ENCODE data around the gene SSTR1. TPM values are rescaled to one million over a fixed set of nuclear protein-coding genes. Genes with fewer than 3 reads are reported as not detected.
A peak's percentile ranks its signal among the peaks of the same experiment; 100 is the strongest.

Gene SSTR1
- total RNA-seq, 1 donor from 2014 or later = not detected

GRCh38 chr14:38168416-38168815 is 39.3 kb upstream of the SSTR1 start:
- H3K9me3 Mint-ChIP-seq (ENCODE audit: unreplicated experiment) = no peaks in the 10 kb centered on the region
- H3K36me3 Mint-ChIP-seq (ENCODE audit: low read depth, unreplicated experiment) = no peaks in the 10 kb centered on the region
- H3K4me3 Mint-ChIP-seq (ENCODE audit: unreplicated experiment) = no peak overlapping the region
- no peak overlapping the region for H3K4me3 ChIP-seq (ENCODE audit: insufficient read depth, low read depth, low read length)
- no peak overlapping the region for H3K4me2 ChIP-seq (ENCODE audit: low read length)
- no peaks in the 10 kb centered on the region for H3K27me3 ChIP-seq (ENCODE audit: insufficient read depth, low read length)
- no peak overlapping the region for H3K27ac Mint-ChIP-seq (ENCODE audit: unreplicated experiment)
- no peaks in the 10 kb centered on the region for H3K27me3 Mint-ChIP-seq (ENCODE audit: low read depth, unreplicated experiment)
- H3K27ac ChIP-seq (ENCODE audit: low read depth, low read length) = no peak overlapping the region
- no peaks in the 10 kb centered on the region for H3K79me2 ChIP-seq (ENCODE audit: insufficient read depth, low read length)
- no peaks in the 10 kb centered on the region for H3K4me1 ChIP-seq (ENCODE audit: insufficient read depth, low read length)
- H3K36me3 ChIP-seq (ENCODE audit: insufficient read depth, low read length) = no peaks in the 10 kb centered on the region
- no peak for TF ChIP-seq EZH2 (IDR thresholded peaks at IDR 0.05; ENCODE audit: insufficient read depth, low read length)
- TF ChIP-seq, protein P1, sequence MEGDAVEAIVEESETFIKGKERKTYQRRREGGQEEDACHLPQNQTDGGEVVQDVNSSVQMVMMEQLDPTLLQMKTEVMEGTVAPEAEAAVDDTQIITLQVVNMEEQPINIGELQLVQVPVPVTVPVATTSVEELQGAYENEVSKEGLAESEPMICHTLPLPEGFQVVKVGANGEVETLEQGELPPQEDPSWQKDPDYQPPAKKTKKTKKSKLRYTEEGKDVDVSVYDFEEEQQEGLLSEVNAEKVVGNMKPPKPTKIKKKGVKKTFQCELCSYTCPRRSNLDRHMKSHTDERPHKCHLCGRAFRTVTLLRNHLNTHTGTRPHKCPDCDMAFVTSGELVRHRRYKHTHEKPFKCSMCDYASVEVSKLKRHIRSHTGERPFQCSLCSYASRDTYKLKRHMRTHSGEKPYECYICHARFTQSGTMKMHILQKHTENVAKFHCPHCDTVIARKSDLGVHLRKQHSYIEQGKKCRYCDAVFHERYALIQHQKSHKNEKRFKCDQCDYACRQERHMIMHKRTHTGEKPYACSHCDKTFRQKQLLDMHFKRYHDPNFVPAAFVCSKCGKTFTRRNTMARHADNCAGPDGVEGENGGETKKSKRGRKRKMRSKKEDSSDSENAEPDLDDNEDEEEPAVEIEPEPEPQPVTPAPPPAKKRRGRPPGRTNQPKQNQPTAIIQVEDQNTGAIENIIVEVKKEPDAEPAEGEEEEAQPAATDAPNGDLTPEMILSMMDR (IDR thresholded peaks at IDR 0.05; ENCODE audit: insufficient read depth, low read depth, low read length) = no peak
- no peak overlapping the region for H2AFZ ChIP-seq (ENCODE audit: low read depth, low read length)
- peaks cover 6% of the 10 kb centered on the region for H3K4me1 Mint-ChIP-seq (ENCODE audit: low read depth, unreplicated experiment)
- H3K9ac ChIP-seq (ENCODE audit: low read length) = no peak overlapping the region
- DNase-seq (ENCODE audit: low read depth) (no peak), FAIRE-seq (no peak)
- H4K20me1 ChIP-seq (ENCODE audit: insufficient read depth, low read length) = no peaks in the 10 kb centered on the region
- H3K9me3 ChIP-seq (ENCODE audit: insufficient read depth, low read depth, low read length) = no peaks in the 10 kb centered on the region

GRCh38 chr14:38171197-38171596 is 36.5 kb upstream of the SSTR1 start:
- H3K4me3 ChIP-seq (ENCODE audit: insufficient read depth, low read depth, low read length) = no peak overlapping the region
- H3K27me3 ChIP-seq (ENCODE audit: insufficient read depth, low read length) = no peaks in the 10 kb centered on the region
- no peaks in the 10 kb centered on the region for H3K4me1 ChIP-seq (ENCODE audit: insufficient read depth, low read length)
- no peaks in the 10 kb centered on the region for H3K36me3 Mint-ChIP-seq (ENCODE audit: low read depth, unreplicated experiment)
- peaks cover 13% of the 10 kb centered on the region for H3K4me1 Mint-ChIP-seq (ENCODE audit: low read depth, unreplicated experiment)
- no peaks in the 10 kb centered on the region for H4K20me1 ChIP-seq (ENCODE audit: insufficient read depth, low read length)
- TF ChIP-seq, protein P1 (IDR thresholded peaks at IDR 0.05; ENCODE audit: insufficient read depth, low read depth, low read length) = no peak
- no peak for TF ChIP-seq EZH2 (IDR thresholded peaks at IDR 0.05; ENCODE audit: insufficient read depth, low read length)
- H3K27ac Mint-ChIP-seq (ENCODE audit: unreplicated experiment) = no peak overlapping the region
- H3K4me3 Mint-ChIP-seq (ENCODE audit: unreplicated experiment) = no peak overlapping the region
- no peak overlapping the region for H3K4me2 ChIP-seq (ENCODE audit: low read length)
- peaks cover 2% of the 10 kb centered on the region for H3K9me3 Mint-ChIP-seq (ENCODE audit: unreplicated experiment)
- H2AFZ ChIP-seq (ENCODE audit: low read depth, low read length) = no peak overlapping the region
- no peak overlapping the region for H3K9ac ChIP-seq (ENCODE audit: low read length)
- H3K36me3 ChIP-seq (ENCODE audit: insufficient read depth, low read length) = no peaks in the 10 kb centered on the region
- FAIRE-seq (no peak), DNase-seq (ENCODE audit: low read depth) (peak; percentile 11)
- H3K27me3 Mint-ChIP-seq (ENCODE audit: low read depth, unreplicated experiment) = no peaks in the 10 kb centered on the region
- no peaks in the 10 kb centered on the region for H3K9me3 ChIP-seq (ENCODE audit: insufficient read depth, low read depth, low read length)
- H3K79me2 ChIP-seq (ENCODE audit: insufficient read depth, low read length) = no peaks in the 10 kb centered on the region
- H3K27ac ChIP-seq (ENCODE audit: low read depth, low read length) = no peak overlapping the region

- Histone ChIP-seq H2AFZ (ENCODE audit: low read depth, low read length) (no peak overlapping the region), H3K27me3 (ENCODE audit: insufficient read depth, low read length) (no peaks in the 10 kb centered on the region), H3K9ac (ENCODE audit: low read length) (no peak overlapping the region), H3K4me3 (ENCODE audit: insufficient read depth, low read depth, low read length) (no peak overlapping the region), H4K20me1 (ENCODE audit: insufficient read depth, low read length) (no peaks in the 10 kb centered on the region), H3K27ac (ENCODE audit: low read depth, low read length) (no peak overlapping the region), H3K9me3 (ENCODE audit: insufficient read depth, low read depth, low read length) (no peaks in the 10 kb centered on the region), H3K4me1 (ENCODE audit: insufficient read depth, low read length) (no peaks in the 10 kb centered on the region), H3K36me3 (ENCODE audit: insufficient read depth, low read length) (no peaks in the 10 kb centered on the region), H3K4me2 (ENCODE audit: low read length) (no peak overlapping the region), H3K79me2 (ENCODE audit: insufficient read depth, low read length) (no peaks in the 10 kb centered on the region)
- Mint-ChIP-seq H3K4me1 (ENCODE audit: low read depth, unreplicated experiment) (peaks cover 13% of the 10 kb centered on the region), H3K4me3 (ENCODE audit: unreplicated experiment) (no peak overlapping the region), H3K27ac (ENCODE audit: unreplicated experiment) (no peak overlapping the region), H3K36me3 (ENCODE audit: low read depth, unreplicated experiment) (no peaks in the 10 kb centered on the region), H3K27me3 (ENCODE audit: low read depth, unreplicated experiment) (no peaks in the 10 kb centered on the region), H3K9me3 (ENCODE audit: unreplicated experiment) (peaks cover 2% of the 10 kb centered on the region)
- TF ChIP-seq EZH2 (IDR thresholded peaks at IDR 0.05; ENCODE audit: insufficient read depth, low read length) = no peak
- TF ChIP-seq, protein P1 (IDR thresholded peaks at IDR 0.05; ENCODE audit: insufficient read depth, low read depth, low read length) = no peak
- FAIRE-seq (no peak), DNase-seq (ENCODE audit: low read depth) (no peak)
These were observed 33.0 kb upstream of the SSTR1 start for GRCh38 chr14:38174711-38175110.

Data from astrocyte (in vitro differentiated cells and primary cell).